Muscle of leg (tissue), 11 donors: ENCODE data around the gene MMP28. TPM values are rescaled to one million over a fixed set of nuclear protein-coding genes. Genes with fewer than 3 reads are reported as not detected.

Experiments
- DNase-seq: peaks from one replicate; pipeline ENCODE4 v3.0.0; 2013
- H3K27ac ChIP-seq: one replicate; pipeline ENCODE4 v1.5.1; 2013; ENCODE audit warnings: mild to moderate bottlenecking, low read length, control low read depth
- H3K27me3 ChIP-seq: one replicate; pipeline ENCODE4 v1.6.1; 2013; ENCODE audit warnings: low read length; ENCODE audit not compliant: control insufficient read depth, insufficient read depth
- H3K36me3 ChIP-seq: one replicate; pipeline ENCODE4 v1.6.1; 2013; ENCODE audit warnings: low read length; ENCODE audit not compliant: control insufficient read depth, insufficient read depth
- H3K4me1 ChIP-seq: one replicate; pipeline ENCODE4 v1.6.1; 2013; ENCODE audit warnings: low read length; ENCODE audit not compliant: control insufficient read depth, insufficient read depth
- H3K4me3 ChIP-seq: one replicate; pipeline ENCODE4 v1.5.1; 2013; ENCODE audit warnings: low read length, control low read depth
- H3K9me3 ChIP-seq: replicated peaks from 2 replicates; pipeline ENCODE4 v1.6.1; 2013; ENCODE audit warnings: low read depth, low read length; ENCODE audit not compliant: control insufficient read depth
- WGBS: methylation state at CpG from one replicate; pipeline ENCODE4 v1.1.5; 2013; ENCODE audit warnings: missing lambda C conversion rate; ENCODE audit not compliant: insufficient coverage; 5-methylcytosine and 5-hydroxymethylcytosine counted together
- polyA plus RNA-seq, 8 donors: library from polyadenylated mRNA; unstranded; fragments of 120-200 nt; gene quantifications; one replicate each; pipeline versions ENCODE4 v1.2.1 to v1.2.3, GENCODE V29; 2013; ENCODE audit warnings: inconsistent platforms in 1 of 8, low replicate concordance in 1 of 8; ENCODE audit not compliant: insufficient read length in 8 of 8, insufficient read depth in 1 of 8
- total RNA-seq: library from RNA; stranded (reverse); fragments of 120-200 nt; gene quantifications from one replicate; pipeline ENCODE4 v1.2.4, GENCODE V29; 2013

Gene MMP28
- total and polyA plus RNA-seq, 9 donors = 1.9 to 4.3 (median 3.5) TPM

DNA sequence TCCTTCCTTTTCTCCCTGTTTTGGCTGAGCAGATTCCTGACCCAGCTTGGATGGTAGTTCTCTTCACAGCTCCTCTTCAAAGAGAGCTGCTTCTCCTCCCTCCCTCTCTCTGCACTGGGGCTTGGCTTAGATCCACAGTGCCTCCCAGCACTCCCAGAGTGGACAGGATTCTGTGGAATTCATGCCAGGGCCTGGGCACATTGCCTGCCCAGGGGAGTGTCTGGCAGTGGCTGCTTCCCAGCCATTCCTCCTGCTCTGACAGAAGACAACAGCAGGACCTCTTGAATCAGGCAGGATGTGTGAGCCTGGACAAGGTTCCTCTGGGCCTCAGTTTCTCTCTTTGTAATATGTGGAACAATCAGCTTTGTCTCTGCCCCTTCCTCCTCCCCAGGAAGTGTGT is 4.5 kb upstream of the MMP28 start:
- peak; percentile 85 for DNase-seq
- Histone ChIP-seq H3K4me1 (peaks cover 27% of the 10 kb centered on the region), H3K9me3 (no peaks in the 10 kb centered on the region), H3K4me3 (no peak overlapping the region), H3K27me3 (peaks cover 24% of the 10 kb centered on the region), H3K36me3 (no peaks in the 10 kb centered on the region), H3K27ac (no peak overlapping the region)

DNA sequence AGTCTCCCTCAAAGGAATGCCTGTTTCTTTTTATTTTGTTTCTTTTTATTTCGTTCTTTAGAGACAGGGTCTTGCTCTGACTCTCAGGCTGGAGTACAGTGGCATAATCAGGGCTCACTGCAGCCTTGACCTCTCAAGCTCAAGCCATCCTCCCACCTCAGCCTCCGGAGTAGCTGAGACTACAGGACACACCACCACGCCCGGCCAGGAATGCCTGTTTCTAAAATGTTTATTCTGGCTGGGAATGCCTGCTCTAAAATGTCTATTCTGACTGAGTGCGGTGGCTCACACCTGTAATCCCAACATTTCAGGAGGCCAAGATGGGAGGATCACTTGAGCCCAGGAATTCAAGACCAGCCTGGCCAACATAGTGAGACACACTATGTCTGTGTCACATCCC is 2.5 kb upstream of the MMP28 start:
- 62% methylated on average over 5 of the region's 5 CpGs for WGBS
- no peak overlapping the region for H3K4me3 ChIP-seq
- H3K9me3 ChIP-seq = no peaks in the 10 kb centered on the region
- peaks cover 43% of the 10 kb centered on the region for H3K27me3 ChIP-seq
- no peaks in the 10 kb centered on the region for H3K36me3 ChIP-seq
- DNase-seq = no peak
- peaks cover 27% of the 10 kb centered on the region for H3K4me1 ChIP-seq
- no peak overlapping the region for H3K27ac ChIP-seq

DNA sequence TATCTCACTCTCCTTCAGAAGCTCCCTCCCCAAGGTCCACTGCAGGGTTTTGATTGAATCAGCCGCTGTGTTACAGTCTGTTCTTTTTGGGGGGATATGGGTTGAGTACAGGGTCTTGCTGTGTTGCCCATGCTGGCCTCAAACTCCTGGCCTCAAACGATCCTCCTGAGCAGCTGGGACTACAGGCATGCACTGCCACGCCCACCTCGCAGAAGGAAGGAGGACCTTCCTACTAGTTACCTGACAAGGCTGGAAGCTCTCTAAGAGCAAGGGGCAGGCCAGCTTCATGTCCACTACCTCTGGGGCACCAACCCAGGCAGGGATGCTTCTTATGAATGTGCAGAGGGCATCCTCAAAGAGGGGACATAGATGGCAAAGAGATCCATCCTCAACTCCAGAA is 1.9 kb upstream of the MMP28 start:
- peaks cover 43% of the 10 kb centered on the region for H3K27me3 ChIP-seq
- H3K4me3 ChIP-seq = no peak overlapping the region
- H3K9me3 ChIP-seq = no peaks in the 10 kb centered on the region
- H3K27ac ChIP-seq = no peak overlapping the region
- WGBS = 31% methylated on average over 2 of the region's 4 CpGs
- DNase-seq = no peak
- peaks cover 27% of the 10 kb centered on the region for H3K4me1 ChIP-seq
- no peaks in the 10 kb centered on the region for H3K36me3 ChIP-seq

DNA sequence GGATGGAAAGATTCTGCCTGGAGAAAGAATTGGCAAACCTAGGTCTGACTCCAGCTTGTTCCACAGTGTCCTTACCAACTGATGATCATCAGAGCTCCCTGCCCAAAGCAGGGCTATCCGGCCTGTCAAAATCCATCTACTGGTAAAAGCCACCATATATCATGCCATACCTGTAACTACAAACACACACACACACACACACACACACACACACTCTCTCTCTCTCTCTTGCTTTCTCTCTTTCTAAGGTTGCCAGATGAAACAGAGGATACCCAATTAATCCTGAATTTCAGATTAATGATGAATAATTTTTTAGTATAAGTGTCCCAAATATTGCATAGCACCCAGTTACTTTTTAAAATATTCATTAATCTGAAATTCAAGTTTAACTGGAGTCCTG is 1.5 kb upstream of the MMP28 start:
- DNase-seq = no peak
- Histone ChIP-seq H3K27me3 (peaks cover 47% of the 10 kb centered on the region), H3K27ac (no peak overlapping the region), H3K9me3 (no peaks in the 10 kb centered on the region), H3K4me3 (no peak overlapping the region), H3K4me1 (peaks cover 27% of the 10 kb centered on the region), H3K36me3 (no peaks in the 10 kb centered on the region)
- 57% methylated on average over 1 of the region's 1 CpG for whole genome bisulfite sequencing

DNA sequence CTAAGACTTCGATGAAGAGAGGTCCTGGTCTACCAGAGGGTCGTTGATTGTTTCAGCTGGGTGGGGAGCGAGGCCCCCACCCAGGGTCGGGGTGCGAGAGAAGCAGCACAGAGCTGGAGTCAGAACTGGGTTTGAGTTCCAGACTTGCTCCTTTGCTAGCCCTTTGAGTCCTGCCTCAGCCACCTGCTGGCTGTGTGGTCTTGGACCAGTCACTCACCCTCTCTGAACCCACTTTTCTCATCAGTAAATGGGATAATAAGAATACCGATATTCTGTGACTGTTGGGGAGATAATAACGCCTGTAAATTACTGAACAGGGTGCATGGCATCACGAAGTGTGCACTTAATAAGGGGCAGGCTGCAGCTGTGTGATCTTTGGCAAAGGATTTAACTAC is 427 bp upstream of the MMP28 start:
- Histone ChIP-seq H3K4me3 (peak overlapping the region; percentile 25), H3K9me3 (no peaks in the 10 kb centered on the region), H3K36me3 (no peaks in the 10 kb centered on the region), H3K27ac (no peak overlapping the region), H3K27me3 (peaks cover 51% of the 10 kb centered on the region), H3K4me1 (peaks cover 23% of the 10 kb centered on the region)
- no peak for DNase-seq
- 30% methylated on average over 6 of the region's 8 CpGs for WGBS

DNA sequence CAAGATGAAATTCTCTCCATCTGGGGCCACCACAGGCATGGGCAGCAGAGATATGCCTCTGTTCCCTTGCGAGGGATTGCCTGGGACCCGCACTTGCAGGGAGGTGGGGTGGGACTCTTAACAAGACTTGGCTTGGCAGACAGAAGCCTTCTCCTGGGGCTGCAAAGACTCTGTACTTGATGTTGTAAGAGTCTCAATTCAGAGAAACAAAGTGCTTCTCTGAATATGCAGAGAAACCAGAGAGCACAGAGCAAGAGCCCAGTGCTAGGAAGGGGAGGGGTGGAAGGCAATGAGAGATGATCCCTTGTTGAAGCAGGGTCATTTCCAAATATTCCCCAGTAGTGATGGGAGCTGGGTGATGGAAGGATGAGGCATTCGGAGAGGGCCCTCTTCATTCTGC is 2.2 kb downstream of the MMP28 start:
- 67% methylated on average over 3 of the region's 3 CpGs for WGBS
- peaks cover 11% of the 10 kb centered on the region for H3K4me1 ChIP-seq
- no peak overlapping the region for H3K4me3 ChIP-seq
- H3K27ac ChIP-seq = no peak overlapping the region
- H3K36me3 ChIP-seq = no peaks in the 10 kb centered on the region
- H3K27me3 ChIP-seq = peaks cover 53% of the 10 kb centered on the region
- no peaks in the 10 kb centered on the region for H3K9me3 ChIP-seq
- no peak for DNase-seq

DNA sequence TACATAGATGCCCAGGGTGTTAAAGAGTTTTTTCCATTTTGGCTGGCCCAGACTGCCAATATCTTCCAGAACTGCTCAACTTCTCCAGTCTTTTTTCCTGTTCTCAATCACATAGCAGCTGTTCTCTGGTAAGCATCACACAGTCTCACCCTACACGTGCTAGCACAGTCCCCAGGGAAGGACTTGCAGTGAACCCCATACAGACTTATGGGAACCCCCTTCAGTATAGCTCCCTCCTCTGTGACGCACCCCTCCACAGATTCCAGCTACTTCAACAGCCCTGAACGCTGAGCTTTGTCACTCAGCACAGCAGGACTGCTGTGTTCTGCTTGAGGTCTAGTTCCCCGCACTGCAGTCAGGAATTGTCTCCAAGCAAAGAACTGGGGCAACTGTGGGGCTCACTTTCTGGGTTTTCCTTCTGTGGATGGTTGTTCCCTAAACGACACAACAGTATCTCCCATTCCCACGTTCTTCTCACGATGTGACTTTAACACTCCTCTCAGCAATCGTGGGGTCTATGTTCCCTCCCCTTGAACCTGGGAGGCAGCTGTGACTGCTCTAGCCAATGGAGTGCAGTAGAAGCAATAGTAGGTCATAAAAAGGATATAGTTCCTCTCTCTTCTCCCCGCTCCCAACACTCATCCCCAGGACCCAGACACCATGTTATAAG is 3.6 kb downstream of the MMP28 start:
- H3K4me3 ChIP-seq = no peak overlapping the region
- 45% methylated on average over 3 of the region's 9 CpGs for WGBS
- peaks cover 11% of the 10 kb centered on the region for H3K4me1 ChIP-seq
- H3K36me3 ChIP-seq = no peaks in the 10 kb centered on the region
- peaks cover 42% of the 10 kb centered on the region for H3K27me3 ChIP-seq
- H3K27ac ChIP-seq = no peak overlapping the region
- DNase-seq = no peak
- H3K9me3 ChIP-seq = no peaks in the 10 kb centered on the region

DNA sequence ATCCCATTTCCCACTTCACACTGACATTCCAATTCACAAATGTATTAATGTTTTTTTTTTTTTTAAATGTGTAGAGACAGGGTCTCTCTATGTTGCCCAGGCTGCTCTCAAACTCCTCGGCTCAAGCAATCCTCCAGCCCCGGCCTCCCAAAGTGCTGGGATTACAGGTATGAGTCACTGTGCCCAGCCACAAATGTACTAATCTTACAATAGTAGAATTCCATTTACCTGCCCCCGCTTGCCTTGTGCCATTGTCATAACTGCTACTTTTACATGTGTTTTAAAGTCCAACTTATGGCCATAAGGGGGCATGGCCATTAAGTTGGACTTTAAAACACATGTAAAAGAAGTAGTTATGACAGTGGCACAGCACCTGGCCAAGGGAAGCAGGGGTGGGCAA is 4.6 kb downstream of the MMP28 start:
- no peak for DNase-seq
- 71% methylated on average over 2 of the region's 3 CpGs for WGBS
- H3K9me3 ChIP-seq = no peaks in the 10 kb centered on the region
- H3K36me3 ChIP-seq = no peaks in the 10 kb centered on the region
- no peak overlapping the region for H3K4me3 ChIP-seq
- peaks cover 9% of the 10 kb centered on the region for H3K4me1 ChIP-seq
- no peak overlapping the region for H3K27ac ChIP-seq
- H3K27me3 ChIP-seq = peaks cover 36% of the 10 kb centered on the region

DNA sequence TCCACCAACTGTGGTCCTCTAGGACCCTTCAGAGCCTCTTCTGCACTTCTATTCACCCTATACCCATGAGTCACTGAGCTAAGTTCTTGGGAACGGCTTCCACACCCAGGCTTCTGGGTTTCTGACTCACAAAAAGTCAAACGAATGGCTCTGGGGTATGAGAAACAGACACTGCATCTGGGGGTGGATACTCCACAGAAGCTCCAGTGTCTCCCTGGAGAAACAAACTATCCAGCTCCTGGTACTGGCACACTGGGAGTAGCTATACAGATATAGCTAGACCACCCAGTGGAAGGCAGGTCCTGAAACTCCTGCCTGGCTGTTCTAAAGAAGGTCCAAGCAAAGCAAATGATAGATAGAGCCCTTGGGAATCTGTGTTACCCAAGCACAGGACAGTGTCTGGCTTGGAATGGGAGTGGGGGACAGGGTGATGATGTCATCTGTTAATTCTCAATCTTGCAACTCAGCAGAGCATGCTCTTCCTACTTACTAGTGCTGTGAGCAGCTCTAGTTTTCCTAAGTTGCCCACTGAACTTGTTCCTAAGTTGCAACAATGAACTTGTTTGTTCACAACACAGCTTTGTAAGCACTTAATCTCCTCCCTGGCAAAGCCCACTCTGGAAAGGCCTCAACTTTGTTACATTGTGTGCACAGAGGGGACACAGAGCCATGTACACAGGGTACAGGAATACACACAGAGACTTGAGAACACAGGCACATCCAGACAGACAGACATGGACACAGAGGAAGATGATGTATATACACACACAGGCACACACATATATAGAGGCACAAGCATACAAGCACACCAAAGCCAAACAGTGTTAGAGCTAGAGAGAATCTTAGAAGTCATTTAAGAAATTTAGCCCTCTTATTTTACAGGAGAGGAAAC is 6.7 kb downstream of the MMP28 start:
- no peaks in the 10 kb centered on the region for H3K9me3 ChIP-seq
- H3K4me3 ChIP-seq = no peak overlapping the region
- H3K36me3 ChIP-seq = no peaks in the 10 kb centered on the region
- H3K27me3 ChIP-seq = peaks cover 17% of the 10 kb centered on the region
- DNase-seq = no peak
- WGBS = no CpG with 5 or more reads among the region's 2 CpGs
- H3K4me1 ChIP-seq = no peaks in the 10 kb centered on the region
- H3K27ac ChIP-seq = no peak overlapping the region

DNA sequence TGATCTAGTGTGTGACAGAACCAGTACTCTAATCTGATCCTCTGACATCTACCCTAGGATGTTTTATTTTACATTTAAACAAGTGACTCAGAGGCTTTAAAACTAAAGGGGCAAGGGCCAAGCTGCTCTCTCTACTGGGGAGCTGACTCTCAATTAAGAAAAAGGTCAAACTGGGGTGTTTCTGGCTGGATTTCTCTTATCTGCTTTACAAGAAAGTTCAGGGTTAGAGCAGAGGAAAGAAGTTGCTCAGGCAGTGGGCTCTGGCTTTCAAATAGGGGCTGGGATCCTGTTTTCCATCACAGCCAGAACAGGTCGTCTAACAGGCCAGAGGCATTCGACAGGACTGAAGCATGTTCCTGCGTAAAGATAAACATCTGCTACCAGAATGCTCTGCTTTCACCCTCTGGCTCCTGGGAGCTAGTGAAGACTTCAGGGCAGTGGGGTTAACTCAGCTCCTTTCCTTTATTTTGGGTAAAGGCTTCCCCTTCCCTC is 8.5 kb downstream of the MMP28 start:
- H3K9me3 ChIP-seq = no peaks in the 10 kb centered on the region
- no peaks in the 10 kb centered on the region for H3K36me3 ChIP-seq
- H3K27me3 ChIP-seq = peaks cover 6% of the 10 kb centered on the region
- WGBS = 20% methylated on average over 1 of the region's 3 CpGs
- H3K4me1 ChIP-seq = peaks cover 5% of the 10 kb centered on the region
- no peak for DNase-seq
- no peak overlapping the region for H3K4me3 ChIP-seq
- H3K27ac ChIP-seq = no peak overlapping the region
